ENCODE measurements around the gene HSPA1B. TPM values are rescaled to one million over a fixed set of nuclear protein-coding genes. Genes with fewer than 3 reads are reported as not detected.
A peak's percentile ranks its signal among the peaks of the same experiment; 100 is the strongest.

Gene HSPA1B
- total RNA-seq, 1 experiment from 2014 or later: 147 TPM

DNA sequence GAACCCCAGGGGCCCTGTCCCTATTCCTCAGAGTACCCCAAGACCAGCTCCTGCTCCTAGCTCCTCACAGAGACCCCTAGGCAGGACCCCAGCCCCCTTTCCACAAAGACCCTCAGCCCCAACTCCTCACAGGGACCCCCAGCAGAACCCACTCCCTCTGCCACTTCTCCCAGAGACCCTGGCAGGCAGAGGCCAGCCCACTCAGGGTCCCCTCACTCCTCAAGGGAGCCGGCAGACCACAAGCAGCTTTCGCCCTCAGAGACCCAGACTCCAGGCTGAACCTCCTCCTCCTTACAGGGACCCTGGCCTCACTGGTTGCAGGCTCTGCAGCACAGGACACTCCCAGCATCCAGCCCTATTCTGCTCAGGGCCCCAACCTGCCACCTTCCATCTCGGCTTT is 50.7 kb downstream of the HSPA1B start:
- intact Hi-C loops (cut with micrococcal nuclease; ENCODE audit: unreplicated experiment): no loop called here
- TF ChIP-seq, protein P1, sequence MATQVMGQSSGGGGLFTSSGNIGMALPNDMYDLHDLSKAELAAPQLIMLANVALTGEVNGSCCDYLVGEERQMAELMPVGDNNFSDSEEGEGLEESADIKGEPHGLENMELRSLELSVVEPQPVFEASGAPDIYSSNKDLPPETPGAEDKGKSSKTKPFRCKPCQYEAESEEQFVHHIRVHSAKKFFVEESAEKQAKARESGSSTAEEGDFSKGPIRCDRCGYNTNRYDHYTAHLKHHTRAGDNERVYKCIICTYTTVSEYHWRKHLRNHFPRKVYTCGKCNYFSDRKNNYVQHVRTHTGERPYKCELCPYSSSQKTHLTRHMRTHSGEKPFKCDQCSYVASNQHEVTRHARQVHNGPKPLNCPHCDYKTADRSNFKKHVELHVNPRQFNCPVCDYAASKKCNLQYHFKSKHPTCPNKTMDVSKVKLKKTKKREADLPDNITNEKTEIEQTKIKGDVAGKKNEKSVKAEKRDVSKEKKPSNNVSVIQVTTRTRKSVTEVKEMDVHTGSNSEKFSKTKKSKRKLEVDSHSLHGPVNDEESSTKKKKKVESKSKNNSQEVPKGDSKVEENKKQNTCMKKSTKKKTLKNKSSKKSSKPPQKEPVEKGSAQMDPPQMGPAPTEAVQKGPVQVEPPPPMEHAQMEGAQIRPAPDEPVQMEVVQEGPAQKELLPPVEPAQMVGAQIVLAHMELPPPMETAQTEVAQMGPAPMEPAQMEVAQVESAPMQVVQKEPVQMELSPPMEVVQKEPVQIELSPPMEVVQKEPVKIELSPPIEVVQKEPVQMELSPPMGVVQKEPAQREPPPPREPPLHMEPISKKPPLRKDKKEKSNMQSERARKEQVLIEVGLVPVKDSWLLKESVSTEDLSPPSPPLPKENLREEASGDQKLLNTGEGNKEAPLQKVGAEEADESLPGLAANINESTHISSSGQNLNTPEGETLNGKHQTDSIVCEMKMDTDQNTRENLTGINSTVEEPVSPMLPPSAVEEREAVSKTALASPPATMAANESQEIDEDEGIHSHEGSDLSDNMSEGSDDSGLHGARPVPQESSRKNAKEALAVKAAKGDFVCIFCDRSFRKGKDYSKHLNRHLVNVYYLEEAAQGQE (IDR thresholded peaks at IDR 0.05; ENCODE audit: insufficient read depth in 1 of 2, low read depth in 2 of 2, low read length in 1 of 2): no peak
- TF ChIP-seq, protein P2, sequence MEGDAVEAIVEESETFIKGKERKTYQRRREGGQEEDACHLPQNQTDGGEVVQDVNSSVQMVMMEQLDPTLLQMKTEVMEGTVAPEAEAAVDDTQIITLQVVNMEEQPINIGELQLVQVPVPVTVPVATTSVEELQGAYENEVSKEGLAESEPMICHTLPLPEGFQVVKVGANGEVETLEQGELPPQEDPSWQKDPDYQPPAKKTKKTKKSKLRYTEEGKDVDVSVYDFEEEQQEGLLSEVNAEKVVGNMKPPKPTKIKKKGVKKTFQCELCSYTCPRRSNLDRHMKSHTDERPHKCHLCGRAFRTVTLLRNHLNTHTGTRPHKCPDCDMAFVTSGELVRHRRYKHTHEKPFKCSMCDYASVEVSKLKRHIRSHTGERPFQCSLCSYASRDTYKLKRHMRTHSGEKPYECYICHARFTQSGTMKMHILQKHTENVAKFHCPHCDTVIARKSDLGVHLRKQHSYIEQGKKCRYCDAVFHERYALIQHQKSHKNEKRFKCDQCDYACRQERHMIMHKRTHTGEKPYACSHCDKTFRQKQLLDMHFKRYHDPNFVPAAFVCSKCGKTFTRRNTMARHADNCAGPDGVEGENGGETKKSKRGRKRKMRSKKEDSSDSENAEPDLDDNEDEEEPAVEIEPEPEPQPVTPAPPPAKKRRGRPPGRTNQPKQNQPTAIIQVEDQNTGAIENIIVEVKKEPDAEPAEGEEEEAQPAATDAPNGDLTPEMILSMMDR (IDR thresholded peaks at IDR 0.05): no peak
- TF ChIP-seq SIN3A (IDR thresholded peaks at IDR 0.05; ENCODE audit: borderline replicate concordance, insufficient read depth, low read depth, low read length): no peak
- no peak for TF ChIP-seq POLR2AphosphoS5 (IDR thresholded peaks at IDR 0.05; ENCODE audit: low read depth, low read length)
- TF ChIP-seq TCF7L2 (IDR thresholded peaks at IDR 0.05; ENCODE audit: low read depth, low read length): no peak
- DNase-seq (ENCODE audit: low read depth, low spot score) (no peak), ATAC-seq (no peak)
- no peaks in the 10 kb centered on the region for H3K9me3 ChIP-seq (ENCODE audit: control insufficient read depth, insufficient read depth, low read depth, low read length)
- ChIA-PET CTCF (no interaction called here), POLR2A (no interaction called here)
- in situ Hi-C loops (cut with HindIII; ENCODE audit: low pct_unique_long_range_greater_than_20kb, low sequenced_read_pairs): no loop called here
- H3K4me1 ChIP-seq (ENCODE audit: control insufficient read depth, insufficient read depth, low read length): peaks cover 37% of the 10 kb centered on the region
- H3K36me3 ChIP-seq (ENCODE audit: control insufficient read depth, insufficient read depth, low read length): no peaks in the 10 kb centered on the region
- H3K4me3 ChIP-seq (ENCODE audit: low read depth in 2 of 2, low read length in 2 of 2): no peak overlapping the region
- H3K27ac ChIP-seq (ENCODE audit: low read length): peak overlapping the region; percentile 77
- no TSS peak for BruUV-seq (replicated peaks)
- H3K27me3 ChIP-seq (ENCODE audit: control insufficient read depth, insufficient read depth, low read length): no peaks in the 10 kb centered on the region

DNA sequence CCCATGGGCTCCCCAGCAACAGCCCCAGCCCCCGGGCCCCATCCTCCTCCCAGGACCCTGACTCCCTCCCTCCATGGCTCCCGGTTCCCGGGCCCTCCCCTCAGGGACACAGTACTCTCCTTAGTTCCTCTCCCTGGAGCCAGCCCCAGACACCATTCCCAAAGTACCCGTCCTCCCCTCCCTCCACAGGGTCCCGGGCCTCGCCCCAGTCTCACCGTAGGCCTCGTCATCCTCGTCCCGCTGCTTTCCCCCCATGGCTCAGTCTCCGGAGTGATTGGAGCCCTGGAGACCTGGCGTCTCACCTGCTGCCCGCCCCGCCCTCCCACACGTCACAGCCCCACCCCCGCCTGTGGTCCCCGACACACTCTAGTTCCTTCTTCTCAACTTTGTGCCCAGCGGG is 51.2 kb downstream of the HSPA1B start, which contains the start of gene SLC44A4:
SLC44A4 (minus strand) TSS at position 272 of the 400 bp plus-strand sequence; CDS start at position 255, 17 bp downstream.
- in situ Hi-C loops (cut with HindIII; ENCODE audit: low pct_unique_long_range_greater_than_20kb, low sequenced_read_pairs) (no loop called here), intact Hi-C loops (cut with micrococcal nuclease; ENCODE audit: unreplicated experiment) (no loop called here)
- peaks cover 37% of the 10 kb centered on the region for H3K4me1 ChIP-seq (ENCODE audit: control insufficient read depth, insufficient read depth, low read length)
- POLR2A ChIA-PET: interaction anchor here (0.6 kb wide), 1 partner anchor 873 kb away, joined by 4 read pairs; no protein-coding TSS in a partner anchor
- ATAC-seq (no peak), DNase-seq (ENCODE audit: low read depth, low spot score) (no peak)
- no TSS peak for BruUV-seq (replicated peaks)
- no peaks in the 10 kb centered on the region for H3K36me3 ChIP-seq (ENCODE audit: control insufficient read depth, insufficient read depth, low read length)
- H3K4me3 ChIP-seq (ENCODE audit: low read depth in 2 of 2, low read length in 2 of 2): no peak within 1 kb of the TSS
- CTCF ChIA-PET: no interaction called here
- H3K9me3 ChIP-seq (ENCODE audit: control insufficient read depth, insufficient read depth, low read depth, low read length): no peaks in the 10 kb centered on the region
- H3K27me3 ChIP-seq (ENCODE audit: control insufficient read depth, insufficient read depth, low read length): no peaks in the 10 kb centered on the region
- H3K27ac ChIP-seq (ENCODE audit: low read length): peak within 1 kb of the TSS; percentile 77
- TF ChIP-seq, protein P1 (IDR thresholded peaks at IDR 0.05; ENCODE audit: insufficient read depth in 1 of 2, low read depth in 2 of 2, low read length in 1 of 2): no peak
- TF ChIP-seq POLR2AphosphoS5 (IDR thresholded peaks at IDR 0.05; ENCODE audit: low read depth, low read length) (no peak), TCF7L2 (IDR thresholded peaks at IDR 0.05; ENCODE audit: low read depth, low read length) (no peak), SIN3A (IDR thresholded peaks at IDR 0.05; ENCODE audit: borderline replicate concordance, insufficient read depth, low read depth, low read length) (no peak)
- TF ChIP-seq, protein P2 (IDR thresholded peaks at IDR 0.05): no peak

All from Panc1 (cell line).